OCI-LY1 (cell line): Measurements from ENCODE around the gene PPM1F.
"Not testable (repeated sequence)": the region's sequence is repeated elsewhere in the genome, so short reads cannot be mapped to it uniquely, and the experiment has no call there.

Experiments
- H2AFZ ChIP-seq: fragments of 200-600 bp; sonication (generic), shearing (Covaris generic); 2 replicates; pipeline ENCODE4 v1.6.0; 2014; ENCODE audit warnings: antibody characterized with exemption, mild to moderate bottlenecking, low read length
- H3F3A ChIP-seq: fragments of 200-600 bp; sonication (generic), shearing (Covaris generic); 2 replicates; pipeline ENCODE4 v1.6.0; 2014; ENCODE audit warnings: mild to moderate bottlenecking, antibody characterized with exemption, low read length, moderate library complexity; ENCODE audit not compliant: insufficient read depth
- H3K27ac ChIP-seq: fragments of 200-600 bp; sonication (generic); 2 replicates; pipeline ENCODE4 v1.5.1; 2014; ENCODE audit warnings: low read length, mixed run types, mild to moderate bottlenecking, low read depth; ENCODE audit not compliant: poor library complexity, severe bottlenecking
- H3K27me3 ChIP-seq: fragments of 200-600 bp; sonication (generic); 2 replicates; pipeline ENCODE4 v1.6.0; 2014; ENCODE audit warnings: antibody characterized with exemption, mild to moderate bottlenecking, low read length, moderate library complexity; ENCODE audit not compliant: insufficient read depth
- H3K36me3 ChIP-seq: fragments of 200-600 bp; sonication (generic); 2 replicates; pipeline ENCODE4 v1.6.1; 2014; ENCODE audit warnings: mild to moderate bottlenecking, antibody characterized with exemption, low read length, moderate library complexity, mixed read lengths; ENCODE audit not compliant: insufficient read depth
- H3K4me1 ChIP-seq: fragments of 200-600 bp; sonication (generic); 2 replicates; pipeline ENCODE4 v1.5.1; 2014; ENCODE audit warnings: mild to moderate bottlenecking, low read length, moderate library complexity; ENCODE audit not compliant: insufficient read depth, severe bottlenecking
- H3K4me2 ChIP-seq: fragments of 200-600 bp; sonication (generic), shearing (Covaris generic); 2 replicates; pipeline ENCODE4 v1.6.1; 2014; ENCODE audit warnings: low read length
- H3K4me3 ChIP-seq: fragments of 200-600 bp; sonication (generic); 2 replicates; pipeline ENCODE4 v1.5.1; 2014; ENCODE audit warnings: low read length, low read depth, mild to moderate bottlenecking, mixed read lengths; ENCODE audit not compliant: poor library complexity, severe bottlenecking
- H3K79me2 ChIP-seq: fragments of 200-600 bp; shearing (Covaris generic); 2 replicates; pipeline ENCODE4 v1.6.1; 2016; ENCODE audit warnings: mixed run types, low read length, mixed read lengths; ENCODE audit not compliant: insufficient read depth
- H3K9ac ChIP-seq: fragments of 200-600 bp; sonication (generic), shearing (Covaris generic); 2 replicates; pipeline ENCODE4 v1.6.1; 2014; ENCODE audit warnings: mild to moderate bottlenecking, low read length, mixed read lengths
- H3K9me2 ChIP-seq: fragments of 200-600 bp; sonication (generic), shearing (Covaris generic); 2 replicates; pipeline ENCODE4 v1.6.1; 2014; ENCODE audit warnings: low read depth, mild to moderate bottlenecking, low read length, mixed read lengths
- H3K9me3 ChIP-seq: fragments of 200-600 bp; shearing (Covaris generic); 2 replicates; pipeline ENCODE4 v1.6.1; 2014; ENCODE audit warnings: low read length, mixed read lengths
- H4K20me1 ChIP-seq: fragments of 200-600 bp; sonication (generic), shearing (Covaris generic); 2 replicates; pipeline ENCODE4 v1.6.0; 2016; ENCODE audit warnings: mild to moderate bottlenecking, low read length; ENCODE audit not compliant: insufficient read depth
- EZH2 ChIP-seq: fragments of 200-600 bp; sonication (generic), shearing (Covaris generic); IDR thresholded peaks from 2 replicates; pipeline ENCODE4 v1.8.0; 2017; ENCODE audit warnings: borderline replicate concordance, mixed run types, mild to moderate bottlenecking, antibody characterized with exemption, low read length, moderate library complexity, mixed read lengths
- TF ChIP-seq, protein P1 (sequence below): fragments of 200-600 bp; sonication (generic), shearing (Covaris generic); IDR thresholded peaks from 2 replicates; pipeline ENCODE4 v1.5.1; 2017; ENCODE audit warnings: mild to moderate bottlenecking, antibody characterized with exemption, low read length, moderate library complexity, mixed read lengths

PPM1F gene

GRCh38 chr22:21898354-21898896 is 54.2 kb downstream of the PPM1F start:
- Histone ChIP-seq H3K4me1 (no peaks in the 10 kb centered on the region), H3K9ac (no peak overlapping the region), H3K4me3 (no peak overlapping the region), H3K9me2 (no peaks in the 10 kb centered on the region), H3F3A (no peaks in the 10 kb centered on the region), H3K27me3 (no peaks in the 10 kb centered on the region; the same call in 1 of the 2 replicates), H3K36me3 (no peaks in the 10 kb centered on the region; the same call in 1 of the 2 replicates), H3K79me2 (no peaks in the 10 kb centered on the region), H3K4me2 (no peak overlapping the region), H4K20me1 (no peaks in the 10 kb centered on the region), H3K27ac (no peak overlapping the region), H2AFZ (no peak overlapping the region), H3K9me3 (no peaks in the 10 kb centered on the region)
- TF ChIP-seq EZH2 = no peak
- TF ChIP-seq, protein P1, sequence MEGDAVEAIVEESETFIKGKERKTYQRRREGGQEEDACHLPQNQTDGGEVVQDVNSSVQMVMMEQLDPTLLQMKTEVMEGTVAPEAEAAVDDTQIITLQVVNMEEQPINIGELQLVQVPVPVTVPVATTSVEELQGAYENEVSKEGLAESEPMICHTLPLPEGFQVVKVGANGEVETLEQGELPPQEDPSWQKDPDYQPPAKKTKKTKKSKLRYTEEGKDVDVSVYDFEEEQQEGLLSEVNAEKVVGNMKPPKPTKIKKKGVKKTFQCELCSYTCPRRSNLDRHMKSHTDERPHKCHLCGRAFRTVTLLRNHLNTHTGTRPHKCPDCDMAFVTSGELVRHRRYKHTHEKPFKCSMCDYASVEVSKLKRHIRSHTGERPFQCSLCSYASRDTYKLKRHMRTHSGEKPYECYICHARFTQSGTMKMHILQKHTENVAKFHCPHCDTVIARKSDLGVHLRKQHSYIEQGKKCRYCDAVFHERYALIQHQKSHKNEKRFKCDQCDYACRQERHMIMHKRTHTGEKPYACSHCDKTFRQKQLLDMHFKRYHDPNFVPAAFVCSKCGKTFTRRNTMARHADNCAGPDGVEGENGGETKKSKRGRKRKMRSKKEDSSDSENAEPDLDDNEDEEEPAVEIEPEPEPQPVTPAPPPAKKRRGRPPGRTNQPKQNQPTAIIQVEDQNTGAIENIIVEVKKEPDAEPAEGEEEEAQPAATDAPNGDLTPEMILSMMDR = no peak

GRCh38 chr22:21896951-21897513 is 55.6 kb downstream of the PPM1F start:
- Histone ChIP-seq H3K9me3 (no peaks in the 10 kb centered on the region), H3K27ac (no peak overlapping the region), H3K27me3 (no peaks in the 10 kb centered on the region; the same call in 1 of the 2 replicates), H3K4me3 (no peak overlapping the region), H3F3A (no peaks in the 10 kb centered on the region), H4K20me1 (no peaks in the 10 kb centered on the region), H3K4me2 (no peak overlapping the region), H3K9ac (no peak overlapping the region), H3K36me3 (no peaks in the 10 kb centered on the region; the same call in 1 of the 2 replicates), H3K79me2 (no peaks in the 10 kb centered on the region), H3K4me1 (no peaks in the 10 kb centered on the region), H2AFZ (no peak overlapping the region), H3K9me2 (no peaks in the 10 kb centered on the region)
- TF ChIP-seq EZH2 = no peak
- TF ChIP-seq, protein P1 = no peak

GRCh38 chr22:21896275-21896674 is 56.4 kb downstream of the PPM1F start:
- H3K9ac ChIP-seq, H3K4me1 ChIP-seq, H2AFZ ChIP-seq, H3K4me3 ChIP-seq, H3F3A ChIP-seq, H3K4me2 ChIP-seq, H3K27ac ChIP-seq, H3K36me3 ChIP-seq, H3K27me3 ChIP-seq, H4K20me1 ChIP-seq, H3K79me2 ChIP-seq, H3K9me3 ChIP-seq, H3K9me2 ChIP-seq: not testable (repeated sequence)

GRCh38 chr22:21894799-21895198 is 57.8 kb downstream of the PPM1F start:
- H4K20me1 ChIP-seq = no peaks in the 10 kb centered on the region

More at GRCh38 chr22:21894799-21895198, 57.8 kb downstream of the PPM1F start:
- Histone ChIP-seq H3K36me3 (no peaks in the 10 kb centered on the region; the same call in 1 of the 2 replicates), H3K27me3 (no peaks in the 10 kb centered on the region), H3K4me3 (no peak overlapping the region), H3F3A (no peaks in the 10 kb centered on the region), H3K79me2 (no peaks in the 10 kb centered on the region), H3K9me3 (no peaks in the 10 kb centered on the region), H2AFZ (no peak overlapping the region), H3K9me2 (no peaks in the 10 kb centered on the region), H3K4me2 (no peak overlapping the region), H3K4me1 (no peaks in the 10 kb centered on the region), H3K9ac (no peak overlapping the region), H3K27ac (no peak overlapping the region)
- TF ChIP-seq, protein P1 = no peak
- no peak for TF ChIP-seq EZH2
